ENCODE results near the gene KCNQ1. TPM values are rescaled to one million over a fixed set of nuclear protein-coding genes. Genes with fewer than 3 reads are reported as not detected.
A peak's percentile ranks its signal among the peaks of the same experiment; 100 is the strongest.

Gene KCNQ1
- total and polyA plus RNA-seq, 2 of the 13 experiments (the other 11 are each of a cell fraction or from before 2014, with no cell fraction given): 0.02 to 0.08 TPM

GRCh38 chr11:2839395-2839943, 394.7 kb downstream of the KCNQ1 start (continued):
- no peak for TF ChIP-seq CEBPZ (IDR thresholded peaks at IDR 0.05; ENCODE audit: low read length)
- no peak for TF ChIP-seq CBFB (CRISPR knock-in tag; IDR thresholded peaks at IDR 0.05)
- TF ChIP-seq ARNT2 (CRISPR knock-in tag; IDR thresholded peaks at IDR 0.05; ENCODE audit: low read depth): no peak
- no peak for TF ChIP-seq ZNF552 (CRISPR knock-in tag; IDR thresholded peaks at IDR 0.05; ENCODE audit: borderline replicate concordance)
- no peak for TF ChIP-seq BRCA1 (CRISPR knock-in tag; IDR thresholded peaks at IDR 0.05)
- no peak for TF ChIP-seq ZNF234 (CRISPR knock-in tag; conservative IDR thresholded peaks at IDR 0.05)
- no peak for TF ChIP-seq NFYC (CRISPR knock-in tag; IDR thresholded peaks at IDR 0.05)
- no peak for TF ChIP-seq ZBTB8A (CRISPR knock-in tag; IDR thresholded peaks at IDR 0.05; ENCODE audit: borderline replicate concordance, low read depth)
- TF ChIP-seq ZNF124 (CRISPR knock-in tag; IDR thresholded peaks at IDR 0.05): no peak
- TF ChIP-seq, protein P1, sequence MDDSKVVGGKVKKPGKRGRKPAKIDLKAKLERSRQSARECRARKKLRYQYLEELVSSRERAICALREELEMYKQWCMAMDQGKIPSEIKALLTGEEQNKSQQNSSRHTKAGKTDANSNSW (CRISPR knock-in tag; IDR thresholded peaks at IDR 0.05; ENCODE audit: borderline replicate concordance): no peak
- no peak; the same call in 1 of the 2 replicates for TF ChIP-seq ATF7-NPFF (CRISPR knock-in tag; IDR thresholded peaks at IDR 0.05; ENCODE audit: low read depth)
- TF ChIP-seq ARID2 (CRISPR knock-in tag; IDR thresholded peaks at IDR 0.05; ENCODE audit: borderline replicate concordance): no peak
- TF ChIP-seq ATAD3A (CRISPR knock-in tag; IDR thresholded peaks at IDR 0.05): no peak
- TF ChIP-seq, protein P2, sequence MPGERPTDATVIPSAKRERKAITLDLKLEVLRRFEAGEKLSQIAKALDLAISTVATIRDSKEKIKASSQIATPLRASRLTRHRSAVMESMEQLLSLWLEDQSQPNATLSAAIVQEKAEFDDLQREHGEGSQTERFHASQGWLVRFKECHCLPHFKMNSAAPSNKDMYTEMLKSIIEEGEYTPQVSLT (CRISPR knock-in tag; IDR thresholded peaks at IDR 0.05; ENCODE audit: borderline replicate concordance, low read depth): no peak
- TF ChIP-seq PHF21A (CRISPR knock-in tag; IDR thresholded peaks at IDR 0.05): no peak
- no peak for TF ChIP-seq ZNF782 (CRISPR knock-in tag; IDR thresholded peaks at IDR 0.05; ENCODE audit: borderline replicate concordance)
- no peak for TF ChIP-seq ZNF800 (CRISPR knock-in tag; IDR thresholded peaks at IDR 0.05)
- no peak for TF ChIP-seq TARDBP (CRISPR knock-in tag; IDR thresholded peaks at IDR 0.05)
- no peak for TF ChIP-seq ZMAT3 (CRISPR knock-in tag; conservative IDR thresholded peaks at IDR 0.05)
- no peak for TF ChIP-seq ZMYM3 (CRISPR knock-in tag; IDR thresholded peaks at IDR 0.05)
- TF ChIP-seq, protein P3, sequence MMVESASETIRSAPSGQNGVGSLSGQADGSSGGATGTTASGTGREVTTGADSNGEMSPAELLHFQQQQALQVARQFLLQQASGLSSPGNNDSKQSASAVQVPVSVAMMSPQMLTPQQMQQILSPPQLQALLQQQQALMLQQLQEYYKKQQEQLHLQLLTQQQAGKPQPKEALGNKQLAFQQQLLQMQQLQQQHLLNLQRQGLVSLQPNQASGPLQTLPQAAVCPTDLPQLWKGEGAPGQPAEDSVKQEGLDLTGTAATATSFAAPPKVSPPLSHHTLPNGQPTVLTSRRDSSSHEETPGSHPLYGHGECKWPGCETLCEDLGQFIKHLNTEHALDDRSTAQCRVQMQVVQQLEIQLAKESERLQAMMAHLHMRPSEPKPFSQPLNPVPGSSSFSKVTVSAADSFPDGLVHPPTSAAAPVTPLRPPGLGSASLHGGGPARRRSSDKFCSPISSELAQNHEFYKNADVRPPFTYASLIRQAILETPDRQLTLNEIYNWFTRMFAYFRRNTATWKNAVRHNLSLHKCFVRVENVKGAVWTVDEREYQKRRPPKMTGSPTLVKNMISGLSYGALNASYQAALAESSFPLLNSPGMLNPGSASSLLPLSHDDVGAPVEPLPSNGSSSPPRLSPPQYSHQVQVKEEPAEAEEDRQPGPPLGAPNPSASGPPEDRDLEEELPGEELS (CRISPR knock-in tag; IDR thresholded peaks at IDR 0.05): peak; percentile 23; the same call in 1 of the 2 replicates
- no peak for TF ChIP-seq BCL6 (CRISPR knock-in tag; IDR thresholded peaks at IDR 0.05)
- TF ChIP-seq STAG1 (CRISPR knock-in tag; IDR thresholded peaks at IDR 0.05): no peak
- TF ChIP-seq SSRP1 (CRISPR knock-in tag; IDR thresholded peaks at IDR 0.05): no peak
- no peak for TF ChIP-seq NCOA5 (CRISPR knock-in tag; IDR thresholded peaks at IDR 0.05)

Measured in HepG2 (cell line).